Measurements from ENCODE around the gene RBL2.
"Not testable (repeated sequence)": the region's sequence is repeated elsewhere in the genome, so short reads cannot be mapped to it uniquely, and the experiment has no call there.

Gene RBL2

GRCh38 chr16:53434377-53435065 is at the start of gene RBL2:
RBL2 (plus strand) TSS chr16:53434471; CDS start chr16:53434557, 86 bp downstream.
- peak; percentile 43 for DNase-seq (ENCODE audit: low read depth)
- H3K4me3 ChIP-seq (ENCODE audit: low read depth, low read length), result peak within 1 kb of the TSS; percentile 85

GRCh38 chr16:53384610-53385009 is 49.7 kb upstream of the RBL2 start:
- not testable (repeated sequence) for H3K4me3 ChIP-seq (ENCODE audit: low read depth, low read length); DNase-seq (ENCODE audit: low read depth)

- DNase-seq (ENCODE audit: low read depth), result no peak
These were observed 29.3 kb upstream of the RBL2 start for GRCh38 chr16:53404959-53405358.

GRCh38 chr16:53412549-53412948 is 21.7 kb upstream of the RBL2 start:
- no peak for DNase-seq (ENCODE audit: low read depth)
- no peak overlapping the region for H3K4me3 ChIP-seq (ENCODE audit: low read depth, low read length)

More at GRCh38 chr16:53404959-53405358, 29.3 kb upstream of the RBL2 start:
- no peak overlapping the region for H3K4me3 ChIP-seq (ENCODE audit: low read depth, low read length)

GRCh38 chr16:53413864-53414263 is 20.4 kb upstream of the RBL2 start:
- H3K4me3 ChIP-seq (ENCODE audit: low read depth, low read length), result no peak overlapping the region
- no peak for DNase-seq (ENCODE audit: low read depth)

DNA sequence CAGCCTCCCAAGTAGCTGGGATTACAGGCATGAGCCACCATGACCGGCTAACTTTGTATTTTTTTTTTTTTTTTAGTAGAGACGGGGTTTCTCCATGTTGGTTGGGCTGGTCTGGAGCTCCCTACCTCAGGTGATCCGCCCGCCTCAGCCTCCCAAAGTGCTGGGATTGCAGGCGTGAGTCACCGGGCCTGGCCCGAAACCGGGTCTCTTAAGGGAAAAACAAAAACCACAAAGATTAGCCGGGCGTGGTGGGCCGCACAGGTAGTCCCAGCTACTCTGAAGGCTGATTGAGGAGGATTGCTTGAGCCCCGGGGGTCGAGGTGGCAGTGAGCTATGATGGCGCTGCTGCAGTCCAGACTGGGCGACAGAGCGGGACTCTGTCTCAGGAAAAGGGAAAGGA is 19.9 kb upstream of the RBL2 start:
- H3K4me3 ChIP-seq (ENCODE audit: low read depth, low read length), result no peak overlapping the region
- no peak for DNase-seq (ENCODE audit: low read depth)

DNA sequence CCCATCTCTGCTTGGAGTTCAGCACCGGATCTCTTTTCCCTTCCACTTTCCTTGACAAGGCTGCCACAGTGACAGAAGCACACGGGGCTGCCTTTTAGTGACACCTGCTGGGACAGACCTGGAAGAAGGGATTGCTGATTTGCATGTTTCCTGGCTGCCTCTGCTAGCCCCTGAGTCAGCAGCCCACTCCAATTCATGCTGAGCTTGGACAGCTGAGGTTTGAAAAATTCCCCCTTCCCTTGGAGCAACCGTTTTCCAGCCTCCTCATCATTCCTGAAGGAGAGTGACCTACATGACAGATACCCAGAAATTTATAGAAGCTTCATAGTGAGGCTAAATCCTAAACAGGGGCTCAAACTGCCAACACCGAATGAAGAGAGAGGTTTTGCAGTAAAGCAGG is 18.8 kb upstream of the RBL2 start:
- H3K4me3 ChIP-seq (ENCODE audit: low read depth, low read length), result no peak overlapping the region
- DNase-seq (ENCODE audit: low read depth), result no peak

- H3K4me3 ChIP-seq (ENCODE audit: low read depth, low read length), result no peak overlapping the region
- no peak for DNase-seq (ENCODE audit: low read depth)
These were observed 17.3 kb upstream of the RBL2 start for GRCh38 chr16:53417011-53417410.

DNA sequence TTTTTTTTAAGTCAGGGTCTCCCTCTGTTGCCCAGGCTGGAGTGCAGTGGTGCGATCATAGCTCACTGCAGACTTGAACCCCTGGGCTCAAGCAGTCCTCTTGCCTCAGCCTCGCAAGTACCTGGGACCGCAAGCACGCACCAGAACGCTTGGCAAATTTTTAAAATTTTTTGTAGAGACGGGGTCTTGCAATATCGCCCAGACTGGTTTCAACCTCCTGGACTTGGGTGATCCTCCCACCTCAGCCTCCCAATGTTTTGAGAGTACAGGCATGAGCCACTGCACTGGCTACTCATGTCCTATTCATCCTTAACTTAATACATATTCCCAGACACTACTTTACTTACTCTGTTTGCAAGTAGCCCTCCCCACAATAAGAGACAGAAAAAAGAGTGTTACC is 16.3 kb upstream of the RBL2 start:
- DNase-seq (ENCODE audit: low read depth), result no peak
- no peak overlapping the region for H3K4me3 ChIP-seq (ENCODE audit: low read depth, low read length)

DNA sequence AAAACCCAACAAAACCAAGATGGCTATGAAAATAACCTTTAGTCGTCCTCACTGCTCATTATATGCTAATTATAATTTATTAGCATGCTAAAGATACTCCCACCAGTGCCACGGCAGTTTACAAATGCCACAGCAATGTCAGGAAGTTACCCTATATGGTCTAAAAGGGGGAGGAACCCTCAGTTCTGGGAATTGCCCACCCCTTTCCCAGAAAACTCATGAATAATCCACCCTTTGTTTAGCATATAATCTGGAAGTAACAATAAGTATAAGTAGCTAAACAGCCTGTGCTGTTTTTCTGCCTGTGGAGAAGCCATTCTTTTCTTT is 14.9 kb upstream of the RBL2 start:
- not testable (repeated sequence) for DNase-seq (ENCODE audit: low read depth); H3K4me3 ChIP-seq (ENCODE audit: low read depth, low read length)

- no peak overlapping the region for H3K4me3 ChIP-seq (ENCODE audit: low read depth, low read length)
- no peak for DNase-seq (ENCODE audit: low read depth)
These were observed 13.0 kb upstream of the RBL2 start for GRCh38 chr16:53421248-53421647.

GRCh38 chr16:53423968-53424367 is 10.3 kb upstream of the RBL2 start:
- H3K4me3 ChIP-seq (ENCODE audit: low read depth, low read length); DNase-seq (ENCODE audit: low read depth): not testable (repeated sequence)

GRCh38 chr16:53428681-53429080 is 5.6 kb upstream of the RBL2 start:
- H3K4me3 ChIP-seq (ENCODE audit: low read depth, low read length), result no peak overlapping the region
- no peak for DNase-seq (ENCODE audit: low read depth)

DNA sequence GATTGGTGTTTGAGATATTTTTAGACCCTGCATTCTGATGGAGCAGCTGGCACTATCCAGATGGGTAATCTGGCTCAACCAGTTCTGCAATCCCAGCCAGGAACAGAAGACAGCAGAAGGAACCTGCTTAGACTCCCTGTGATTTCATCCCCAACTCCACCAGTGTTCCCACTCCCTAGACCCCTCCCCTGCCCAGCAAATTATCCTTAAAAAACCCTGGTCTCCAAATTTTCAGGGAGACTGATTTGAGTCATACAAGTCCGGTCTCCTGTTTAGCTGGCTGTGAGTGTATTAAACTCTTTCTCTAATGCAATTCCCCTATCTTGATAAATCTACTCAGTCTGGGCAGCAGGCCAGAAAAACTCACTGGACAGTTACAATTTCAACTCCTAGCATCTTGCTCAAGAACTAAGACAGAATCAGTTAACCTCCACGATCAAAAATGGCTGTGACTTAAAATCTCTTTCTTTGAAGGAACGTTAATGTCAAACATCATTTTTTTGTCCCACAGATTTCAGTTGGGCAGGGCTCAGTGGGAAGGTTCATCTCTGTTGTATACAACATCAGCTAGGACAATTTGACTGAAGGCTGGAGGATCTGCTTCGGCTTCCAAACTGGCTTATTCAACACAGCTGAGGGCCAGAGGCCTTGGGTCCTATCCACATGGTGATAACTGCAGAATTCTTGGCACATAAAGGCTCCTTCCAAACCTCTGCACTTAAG is 4.9 kb upstream of the RBL2 start:
- peak; percentile 44 for DNase-seq (ENCODE audit: low read depth)
- no peak overlapping the region for H3K4me3 ChIP-seq (ENCODE audit: low read depth, low read length)

- H3K4me3 ChIP-seq (ENCODE audit: low read depth, low read length), result no peak overlapping the region
- no peak for DNase-seq (ENCODE audit: low read depth)
These were observed 3.9 kb upstream of the RBL2 start for GRCh38 chr16:53430363-53430762.

DNA sequence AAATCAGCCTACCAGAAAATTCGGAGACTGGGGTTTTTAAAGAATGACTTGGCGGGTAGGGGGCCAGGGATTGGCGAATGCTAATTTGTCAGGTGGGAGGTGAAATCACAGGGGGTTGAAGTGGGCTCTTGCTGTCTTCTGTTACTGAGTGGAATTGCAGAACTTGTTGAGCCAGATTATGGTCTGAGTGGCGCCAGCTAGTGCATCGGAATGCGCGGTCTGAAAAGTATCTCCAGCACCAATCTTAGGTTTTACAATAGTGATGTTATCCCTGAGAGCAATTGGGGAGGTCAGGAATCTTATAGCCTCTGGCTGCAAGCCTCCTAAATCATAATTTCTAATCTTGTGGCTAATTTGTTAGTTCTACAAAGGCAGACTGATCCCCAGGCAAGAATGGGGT is 762 bp upstream of the RBL2 start:
- no peak for DNase-seq (ENCODE audit: low read depth)
- no peak overlapping the region for H3K4me3 ChIP-seq (ENCODE audit: low read depth, low read length)

DNA sequence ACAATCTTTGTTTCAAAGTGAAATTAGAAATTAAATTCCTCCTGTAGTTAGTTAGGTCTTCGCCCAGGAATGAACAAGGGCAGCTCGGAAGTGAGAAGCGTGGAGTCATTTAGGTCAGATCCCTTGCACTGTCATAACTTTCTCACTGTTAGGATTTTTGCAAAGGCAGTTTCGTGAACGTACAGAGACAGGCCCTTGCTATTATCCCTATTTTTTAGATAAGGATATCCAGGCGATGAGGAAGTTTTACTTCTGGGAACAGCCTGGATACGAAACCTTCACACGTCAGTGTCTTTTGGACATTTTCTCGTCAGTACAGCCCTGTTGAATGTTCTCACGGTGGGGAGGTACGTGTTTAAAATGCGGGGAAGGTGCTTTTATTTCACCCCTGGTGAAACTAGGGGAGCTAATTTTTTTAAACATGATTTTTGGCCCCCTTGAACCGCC is 318 bp upstream of the RBL2 start:
- H3K4me3 ChIP-seq (ENCODE audit: low read depth, low read length), result peak overlapping the region; percentile 85
- no peak for DNase-seq (ENCODE audit: low read depth)

- peak; percentile 58 for DNase-seq (ENCODE audit: low read depth)
- peak overlapping the region; percentile 85 for H3K4me3 ChIP-seq (ENCODE audit: low read depth, low read length)
These were observed 906 bp downstream of the RBL2 start for GRCh38 chr16:53435066-53435688.

- DNase-seq (ENCODE audit: low read depth), result no peak
- H3K4me3 ChIP-seq (ENCODE audit: low read depth, low read length), result no peak overlapping the region
These were observed 5.9 kb downstream of the RBL2 start for GRCh38 chr16:53440125-53440524.

DNA sequence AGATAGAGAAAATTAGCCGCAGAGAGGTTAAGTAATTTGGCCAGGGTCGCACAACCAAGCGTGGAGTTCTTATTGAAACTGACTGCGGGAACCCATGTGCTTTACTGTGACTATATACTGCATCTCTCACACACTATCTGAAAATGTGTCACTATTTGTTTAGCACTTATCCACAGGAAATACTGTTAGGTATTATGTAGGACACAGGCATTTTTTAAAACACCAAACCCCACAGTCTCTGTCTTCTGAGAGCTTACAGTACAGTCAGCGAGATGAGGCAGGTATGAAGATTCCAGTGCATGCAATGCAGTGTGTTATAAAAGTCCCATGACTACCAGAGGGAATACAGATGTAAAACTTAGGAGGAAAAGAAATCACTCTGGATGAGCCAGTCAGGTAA is 11.3 kb downstream of the RBL2 start:
- no peak for DNase-seq (ENCODE audit: low read depth)
- H3K4me3 ChIP-seq (ENCODE audit: low read depth, low read length), result no peak overlapping the region

- no peak overlapping the region for H3K4me3 ChIP-seq (ENCODE audit: low read depth, low read length)
- no peak for DNase-seq (ENCODE audit: low read depth)
These were observed 11.8 kb downstream of the RBL2 start for GRCh38 chr16:53446090-53446489.
